HepG2 (cell line): ENCODE data around the gene LBX2. TPM values are rescaled to one million over a fixed set of nuclear protein-coding genes. Genes with fewer than 3 reads are reported as not detected.
A peak's percentile ranks its signal among the peaks of the same experiment; 100 is the strongest.

Experiments
- AHDC1 ChIP-seq: sonication (generic); formaldehyde crosslinking; IDR thresholded peaks from 2 replicates; pipeline ENCODE4 v1.5.1; 2020; ENCODE audit warnings: mild to moderate bottlenecking, missing genetic modification reagents, borderline replicate concordance
- ATF7-NPFF ChIP-seq: sonication (generic); formaldehyde crosslinking; IDR thresholded peaks from 2 replicates; pipeline ENCODE4 v1.8.1; 2023; ENCODE audit warnings: mild to moderate bottlenecking, low read depth, missing genetic modification reagents, moderate library complexity
- DDIT3 ChIP-seq: sonication (generic); formaldehyde crosslinking; IDR thresholded peaks from 2 replicates; pipeline ENCODE4 v1.4.0; 2020; ENCODE audit warnings: mild to moderate bottlenecking, missing genetic modification reagents
- FOSL2 ChIP-seq: sonication (generic); formaldehyde crosslinking; IDR thresholded peaks from 2 replicates; pipeline ENCODE4 v1.4.0; 2020; ENCODE audit warnings: missing genetic modification reagents
- KDM1A ChIP-seq: IDR thresholded peaks from 2 replicates; pipeline ENCODE4 v1.6.1; 2016; ENCODE audit warnings: missing compliant biosample characterization
- MEF2D ChIP-seq: sonication (generic); formaldehyde crosslinking; IDR thresholded peaks from 2 replicates; pipeline ENCODE4 v1.5.1; 2020; ENCODE audit warnings: mild to moderate bottlenecking, missing genetic modification reagents
- MEIS2 ChIP-seq: sonication (generic); formaldehyde crosslinking; IDR thresholded peaks from 2 replicates; pipeline ENCODE4 v1.9.0; 2021; ENCODE audit warnings: mild to moderate bottlenecking, missing genetic modification reagents
- PBX2 ChIP-seq: IDR thresholded peaks from 2 replicates; pipeline ENCODE4 v1.6.1; 2016; ENCODE audit warnings: control low read depth
- POLR2A ChIP-seq, 2 experiments: IDR thresholded peaks; 2 replicates each; pipeline ENCODE4 v1.6.1; 2011; ENCODE audit warnings: low read depth in 2 of 2, low read length in 2 of 2, mild to moderate bottlenecking in 1 of 2, moderate library complexity in 1 of 2; ENCODE audit not compliant: insufficient read depth in 1 of 2
- POLR2G ChIP-seq: fragments of 200-400 bp; formaldehyde crosslinking; IDR thresholded peaks from 2 replicates; pipeline ENCODE4 v1.6.1; 2018; ENCODE audit warnings: mild to moderate bottlenecking, low read depth, low read length, moderate library complexity
- SP140L ChIP-seq: sonication (generic); formaldehyde crosslinking; IDR thresholded peaks from 2 replicates; pipeline ENCODE4 v1.4.0; 2020; ENCODE audit warnings: missing genetic modification reagents, borderline replicate concordance
- ZNF207 ChIP-seq: fragments of 450-650 bp; IDR thresholded peaks from 2 replicates; pipeline ENCODE4 v1.6.1; 2016; ENCODE audit warnings: antibody characterized with exemption, borderline replicate concordance
- ZNF441 ChIP-seq: sonication (generic); formaldehyde crosslinking; IDR thresholded peaks from 2 replicates; pipeline ENCODE4 v1.7.0; 2021; ENCODE audit warnings: missing genetic modification reagents, borderline replicate concordance
- ZNF597 ChIP-seq: sonication (generic); formaldehyde crosslinking; IDR thresholded peaks from 2 replicates; pipeline ENCODE4 v1.5.0; 2020; ENCODE audit warnings: missing genetic modification reagents
- ZNF639 ChIP-seq: conservative IDR thresholded peaks from 2 replicates; pipeline ENCODE4 v1.6.1; 2018; ENCODE audit warnings: missing genetic modification reagents
- ZNF670 ChIP-seq: sonication (generic); formaldehyde crosslinking; IDR thresholded peaks from 2 replicates; pipeline ENCODE4 v1.8.0; 2022; ENCODE audit warnings: mild to moderate bottlenecking, missing genetic modification reagents, borderline replicate concordance
- ZNF775 ChIP-seq: sonication (generic); formaldehyde crosslinking; IDR thresholded peaks from 2 replicates; pipeline ENCODE4 v1.4.0; 2020; ENCODE audit warnings: missing genetic modification reagents, mild to moderate bottlenecking, moderate library complexity, borderline replicate concordance
- ZSCAN25 ChIP-seq: sonication (generic); formaldehyde crosslinking; IDR thresholded peaks from 2 replicates; pipeline ENCODE4 v1.8.0; 2022; ENCODE audit warnings: mild to moderate bottlenecking, missing genetic modification reagents
- polyA plus RNA-seq, 8 experiments: library from polyadenylated mRNA; depleted of rRNA in 3 of 8; stranded (reverse) in 7 of 8; unstranded in 1 of 8; fragments of >200 nt; fragmentation: Illumina TruSeq in 4 of 8; extraction: Trizol in 4 of 8; gene quantifications; 2 replicates each; pipeline versions ENCODE4 v1.2.1 to v1.2.3, GENCODE V29; 2011 to 2016; ENCODE audit warnings: low read depth in 4 of 8, missing spikeins in 1 of 8, mixed read lengths in 1 of 8; ENCODE audit not compliant: insufficient read depth in 1 of 8
- total RNA-seq, 5 experiments: library from RNA; depleted of rRNA; stranded (reverse); fragments of >200 nt; fragmentation: Illumina TruSeq; extraction: Trizol; gene quantifications; 2 replicates each; pipeline ENCODE4 v1.2.3, GENCODE V29; 2016; ENCODE audit warnings: low read depth in 1 of 5

Gene LBX2
- total and polyA plus RNA-seq, 2 of the 13 experiments (the other 11 are each of a cell fraction or from before 2014, with no cell fraction given) = 6.4 to 8.1 TPM

DNA sequence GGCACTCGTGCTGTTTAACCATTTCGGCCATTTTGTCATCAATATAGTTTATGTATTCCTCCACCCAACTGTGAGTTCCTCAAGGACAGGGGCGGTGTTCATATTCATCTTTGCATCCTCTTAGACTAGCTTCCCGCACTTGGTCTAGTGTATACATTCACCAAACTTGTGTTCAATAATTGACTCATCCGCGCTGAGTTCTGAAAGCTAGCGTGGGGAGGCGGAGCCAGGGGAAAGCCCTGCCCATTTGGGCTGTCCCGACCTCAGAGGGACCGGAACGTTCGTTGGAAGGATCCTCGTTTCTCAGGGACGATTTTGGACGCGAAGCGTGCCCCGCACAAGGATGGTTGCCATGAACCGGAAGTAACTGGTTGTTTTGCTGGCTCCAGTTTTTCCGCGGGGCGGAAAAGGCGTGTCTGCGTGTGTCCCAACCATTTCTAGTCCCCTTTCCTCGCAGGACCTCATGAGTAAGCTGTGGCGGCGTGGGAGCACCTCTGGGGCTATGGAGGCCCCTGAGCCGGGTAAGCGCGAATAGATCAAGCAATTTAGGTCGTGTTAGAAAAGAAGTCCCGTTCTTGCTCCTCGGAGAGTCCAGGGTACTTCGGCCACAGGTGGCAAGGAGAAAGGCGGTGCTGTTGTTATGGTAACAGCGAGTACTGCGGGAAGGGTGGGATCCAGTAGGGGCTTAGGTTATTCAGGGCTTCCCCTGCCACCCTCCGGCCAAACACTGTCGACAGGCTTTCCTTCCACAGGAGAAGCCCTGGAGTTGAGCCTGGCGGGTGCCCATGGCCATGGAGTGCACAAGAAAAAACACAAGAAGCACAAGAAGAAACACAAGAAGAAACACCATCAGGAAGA lies 44.5 kb downstream of the LBX2 start, which contains the start of gene INO80B (continued):
- no peak for TF ChIP-seq ZNF207
- TF ChIP-seq KDM1A (CRISPR knock-in tag) = no peak
- no peak for TF ChIP-seq ZNF597 (CRISPR knock-in tag)
- 0 out of 2 replicates have a peak, but pooled peaks have one; percentile 37 for TF ChIP-seq PBX2 (CRISPR knock-in tag)
- peak; percentile 74; the same call in 1 of the 2 replicates for TF ChIP-seq MEIS2 (CRISPR knock-in tag)
- peak in 1 of 2 experiments; percentile 51; a peak in 1 of 4 replicates for TF ChIP-seq POLR2A (IDR thresholded peaks at IDR 0.05; ENCODE audit: insufficient read depth in 1 of 2, low read depth in 2 of 2, low read length in 2 of 2)
- TF ChIP-seq MEF2D (CRISPR knock-in tag) = peak; percentile 92; the same call in 1 of the 2 replicates
- peak; percentile 84 for TF ChIP-seq ATF7-NPFF (CRISPR knock-in tag)
- TF ChIP-seq ZNF670 (CRISPR knock-in tag) = peak; percentile 98
- peak; percentile 95 for TF ChIP-seq ZNF639 (CRISPR knock-in tag)
- peak; percentile 95; the same call in 1 of the 2 replicates for TF ChIP-seq SP140L (CRISPR knock-in tag)
- TF ChIP-seq ZSCAN25 = peak; percentile 88
- no peak; the same call in 1 of the 2 replicates for TF ChIP-seq ZNF775 (CRISPR knock-in tag)
- no peak; the same call in 1 of the 2 replicates for TF ChIP-seq ZNF441
- 0 out of 2 replicates have a peak, but pooled peaks have one; percentile 79 for TF ChIP-seq AHDC1 (CRISPR knock-in tag)
- peak; percentile 85; the same call in 1 of the 2 replicates for TF ChIP-seq DDIT3 (CRISPR knock-in tag)
- peak; percentile 90 for TF ChIP-seq FOSL2 (CRISPR knock-in tag)
- TF ChIP-seq POLR2G = peak; percentile 76
